ENCODE results near the gene SLC29A4. TPM values are rescaled to one million over a fixed set of nuclear protein-coding genes. Genes with fewer than 3 reads are reported as not detected.
"Not testable (repeated sequence)": the region's sequence is repeated elsewhere in the genome, so short reads cannot be mapped to it uniquely, and the experiment has no call there.

The SLC29A4 gene
- total RNA-seq, 5 donors from 2014 or later (not counting 1 experiment from before 2014, with no cell fraction given): 0.20 to 0.49 (median 0.32) TPM

DNA sequence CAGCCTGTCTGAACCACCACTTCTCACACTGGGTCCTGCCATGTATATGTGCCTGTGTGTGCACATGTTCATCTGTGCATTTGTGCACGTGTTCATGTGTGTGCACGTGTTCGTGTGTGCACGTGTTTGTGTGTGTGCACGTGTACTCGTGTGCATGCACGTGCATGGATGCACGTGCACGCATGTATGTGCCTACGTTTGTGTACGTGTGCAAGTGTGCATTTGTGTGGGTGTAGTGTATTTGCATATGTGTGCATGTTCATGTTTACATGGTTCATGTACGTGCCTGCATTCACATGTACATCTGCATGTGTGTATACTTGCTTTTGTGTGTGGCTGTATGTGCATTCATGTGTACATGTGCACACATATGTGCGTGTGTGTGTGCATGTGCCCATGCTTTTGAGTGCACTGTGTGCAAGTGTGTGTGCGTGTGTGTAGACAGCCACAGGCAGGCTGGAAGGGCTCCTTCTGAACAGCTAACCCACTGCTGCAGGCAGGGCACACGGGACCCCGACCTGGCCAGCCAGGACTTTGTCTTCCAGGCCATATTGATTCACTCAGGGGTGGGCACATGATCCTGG is 28.2 kb downstream of the SLC29A4 start:
- Mint-ChIP-seq H3K27ac (no peak overlapping the region), H3K36me3 (peaks cover 28% of the 10 kb centered on the region), H3K4me1 (no peaks in the 10 kb centered on the region), H3K27me3 (no peaks in the 10 kb centered on the region), H3K9me3 (no peaks in the 10 kb centered on the region), H3K4me3 (no peak overlapping the region)
- Histone ChIP-seq H3K9me3 (no peaks in the 10 kb centered on the region), H3K36me3 (ENCODE audit: control insufficient read depth in 2 of 2, extremely low read depth in 1 of 2, insufficient read depth in 1 of 2, low read length in 1 of 2) (peaks cover 8 to 45% of the 10 kb centered on the region in 2 donors), H3K4me3 (ENCODE audit: control insufficient read depth in 1 of 2, extremely low read depth in 1 of 2, low read length in 1 of 2) (no peak overlapping the region), H3K27me3 (replicated peaks in 1 of 2; ENCODE audit: control insufficient read depth in 2 of 2, extremely low read depth in 1 of 2, insufficient read depth in 2 of 2, low read length in 1 of 2) (no peaks in the 10 kb centered on the region), H3K27ac (ENCODE audit: low read length) (no peak overlapping the region), H3K4me1 (ENCODE audit: control insufficient read depth in 1 of 2, extremely low read depth in 1 of 2, insufficient read depth in 2 of 2, low read length in 2 of 2) (no peaks in the 10 kb centered on the region)
- 98% methylated on average over 12 of the region's 16 CpGs for WGBS (ENCODE audit: insufficient coverage)
- no peak for ATAC-seq (replicated peaks in 1 of 4)
- CTCF ChIA-PET: no interaction called here
- POLR2A ChIA-PET: no interaction called here
- no peak for DNase-seq

DNA sequence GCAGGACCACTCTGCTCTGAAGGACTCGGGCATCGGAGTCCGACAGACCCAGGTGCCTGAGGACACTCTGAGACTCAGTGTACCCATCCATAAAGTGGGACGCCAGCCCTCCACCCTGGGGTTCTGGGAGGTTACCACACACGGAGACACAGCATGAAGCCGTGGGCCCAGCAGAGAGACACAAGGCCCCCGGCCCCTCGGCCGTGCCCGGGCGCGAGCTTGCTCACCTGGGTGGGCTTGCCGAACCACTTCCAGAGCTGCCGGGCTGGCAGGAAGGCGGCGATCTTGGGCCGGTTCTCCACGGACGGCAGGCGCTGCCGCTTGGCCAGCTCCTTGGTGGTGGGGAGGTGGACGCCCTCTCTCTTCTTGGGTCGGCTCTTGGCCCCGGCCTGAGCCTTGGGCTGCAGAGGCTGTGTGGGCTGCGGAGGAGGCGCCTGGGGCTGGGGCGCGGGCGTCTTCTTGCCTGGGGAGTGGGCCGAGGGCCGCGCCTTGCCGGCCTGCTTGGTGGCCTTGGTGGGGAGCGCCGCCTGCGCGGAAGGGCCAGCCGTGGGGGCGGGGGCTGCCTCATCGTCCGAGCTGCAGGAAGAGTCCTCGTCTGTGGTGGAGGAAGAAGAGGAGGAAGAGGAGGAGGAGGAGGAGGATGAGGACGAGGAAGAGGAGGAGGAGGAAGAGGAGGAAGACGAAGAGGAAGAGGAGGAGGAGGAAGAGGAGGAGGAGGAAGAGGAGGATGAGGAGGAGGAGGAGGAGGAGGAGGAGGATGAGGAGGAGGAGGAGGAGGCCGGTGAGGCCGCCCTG is 29.7 kb downstream of the SLC29A4 start:
- 91% methylated on average over 17 of the region's 46 CpGs for WGBS (ENCODE audit: insufficient coverage)
- H3K27me3 ChIP-seq (replicated peaks in 1 of 2; ENCODE audit: control insufficient read depth in 2 of 2, extremely low read depth in 1 of 2, insufficient read depth in 2 of 2, low read length in 1 of 2); H3K9me3 Mint-ChIP-seq; ATAC-seq (replicated peaks in 1 of 4); H3K27me3 Mint-ChIP-seq; CTCF ChIA-PET; H3K27ac ChIP-seq (ENCODE audit: low read length); H3K27ac Mint-ChIP-seq; DNase-seq; H3K4me3 Mint-ChIP-seq; H3K9me3 ChIP-seq; H3K4me1 Mint-ChIP-seq; H3K4me1 ChIP-seq (ENCODE audit: control insufficient read depth in 1 of 2, extremely low read depth in 1 of 2, insufficient read depth in 2 of 2, low read length in 2 of 2); POLR2A ChIA-PET; H3K4me3 ChIP-seq (ENCODE audit: control insufficient read depth in 1 of 2, extremely low read depth in 1 of 2, low read length in 1 of 2): not testable (repeated sequence)
- peaks cover 6 to 48% of the 10 kb centered on the region in 2 donors for H3K36me3 ChIP-seq (ENCODE audit: control insufficient read depth in 2 of 2, extremely low read depth in 1 of 2, insufficient read depth in 1 of 2, low read length in 1 of 2)
- peaks cover 32% of the 10 kb centered on the region for H3K36me3 Mint-ChIP-seq

GRCh38 chr7:5313076-5313885 is 30.5 kb downstream of the SLC29A4 start:
- DNase-seq; H3K27me3 ChIP-seq (replicated peaks in 1 of 2; ENCODE audit: control insufficient read depth in 2 of 2, extremely low read depth in 1 of 2, insufficient read depth in 2 of 2, low read length in 1 of 2); POLR2A ChIA-PET; H3K9me3 ChIP-seq; H3K27ac ChIP-seq (ENCODE audit: low read length); H3K4me3 Mint-ChIP-seq; ATAC-seq (replicated peaks in 1 of 4); H3K9me3 Mint-ChIP-seq; H3K4me3 ChIP-seq (ENCODE audit: control insufficient read depth in 1 of 2, extremely low read depth in 1 of 2, low read length in 1 of 2); H3K4me1 Mint-ChIP-seq; CTCF ChIA-PET; H3K27ac Mint-ChIP-seq; H3K27me3 Mint-ChIP-seq; H3K4me1 ChIP-seq (ENCODE audit: control insufficient read depth in 1 of 2, extremely low read depth in 1 of 2, insufficient read depth in 2 of 2, low read length in 2 of 2): not testable (repeated sequence)
- peaks cover 0 to 42% of the 10 kb centered on the region in 2 donors for H3K36me3 ChIP-seq (ENCODE audit: control insufficient read depth in 2 of 2, extremely low read depth in 1 of 2, insufficient read depth in 1 of 2, low read length in 1 of 2)
- peaks cover 31% of the 10 kb centered on the region for H3K36me3 Mint-ChIP-seq
- WGBS (ENCODE audit: insufficient coverage): 94% methylated on average over 34 of the region's 48 CpGs

DNA sequence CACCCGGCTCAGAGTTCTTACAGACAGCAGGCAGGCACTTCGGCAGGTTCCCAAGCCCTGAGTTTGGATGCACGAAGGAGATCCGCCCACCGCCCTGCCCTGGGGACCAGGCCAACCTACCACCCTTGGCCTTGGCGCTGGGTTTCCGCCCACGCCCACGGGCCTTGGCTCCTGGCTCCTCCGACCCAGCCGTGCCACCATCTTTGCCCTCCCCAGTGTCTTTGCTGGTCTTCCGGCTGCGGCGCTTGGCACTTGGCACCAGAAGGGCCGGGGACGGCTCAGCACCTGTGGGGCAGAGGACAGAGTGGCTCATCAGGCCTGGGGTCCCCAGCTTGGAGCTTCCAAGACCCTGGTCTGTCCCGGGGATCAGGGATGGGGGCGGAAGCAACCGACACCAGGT is 32.1 kb downstream of the SLC29A4 start:
- Mint-ChIP-seq H3K4me1 (no peaks in the 10 kb centered on the region), H3K36me3 (peaks cover 44% of the 10 kb centered on the region), H3K27me3 (no peaks in the 10 kb centered on the region), H3K27ac (no peak overlapping the region), H3K4me3 (no peak overlapping the region), H3K9me3 (peaks cover 0 to 13% (median 4%) of the 10 kb centered on the region in 3 donors)
- Histone ChIP-seq H3K27ac (ENCODE audit: low read length) (no peak overlapping the region), H3K4me1 (ENCODE audit: control insufficient read depth in 1 of 2, extremely low read depth in 1 of 2, insufficient read depth in 2 of 2, low read length in 2 of 2) (no peaks in the 10 kb centered on the region), H3K27me3 (replicated peaks in 1 of 2; ENCODE audit: control insufficient read depth in 2 of 2, extremely low read depth in 1 of 2, insufficient read depth in 2 of 2, low read length in 1 of 2) (no peaks in the 10 kb centered on the region), H3K9me3 (no peaks in the 10 kb centered on the region), H3K4me3 (ENCODE audit: control insufficient read depth in 1 of 2, extremely low read depth in 1 of 2, low read length in 1 of 2) (no peak overlapping the region), H3K36me3 (ENCODE audit: control insufficient read depth in 2 of 2, extremely low read depth in 1 of 2, insufficient read depth in 1 of 2, low read length in 1 of 2) (peaks cover 7 to 47% of the 10 kb centered on the region in 2 donors)
- 98% methylated on average over 19 of the region's 19 CpGs for WGBS (ENCODE audit: insufficient coverage)
- DNase-seq: no peak
- POLR2A ChIA-PET: no interaction called here
- no peak for ATAC-seq (replicated peaks in 1 of 4)
- CTCF ChIA-PET: no interaction called here

- peaks cover 49% of the 10 kb centered on the region for H3K36me3 Mint-ChIP-seq
- H3K4me1 Mint-ChIP-seq: no peaks in the 10 kb centered on the region
- DNase-seq: no peak
- peaks cover 0 to 13% (median 4%) of the 10 kb centered on the region in 3 donors for H3K9me3 Mint-ChIP-seq
- Histone ChIP-seq H3K4me3 (ENCODE audit: control insufficient read depth in 1 of 2, extremely low read depth in 1 of 2, low read length in 1 of 2) (no peak overlapping the region), H3K4me1 (ENCODE audit: control insufficient read depth in 1 of 2, extremely low read depth in 1 of 2, insufficient read depth in 2 of 2, low read length in 2 of 2) (no peaks in the 10 kb centered on the region), H3K9me3 (no peaks in the 10 kb centered on the region), H3K27ac (ENCODE audit: low read length) (no peak overlapping the region), H3K27me3 (replicated peaks in 1 of 2; ENCODE audit: control insufficient read depth in 2 of 2, extremely low read depth in 1 of 2, insufficient read depth in 2 of 2, low read length in 1 of 2) (no peaks in the 10 kb centered on the region), H3K36me3 (ENCODE audit: control insufficient read depth in 2 of 2, extremely low read depth in 1 of 2, insufficient read depth in 1 of 2, low read length in 1 of 2) (peaks cover 7 to 53% of the 10 kb centered on the region in 2 donors)
- ChIA-PET POLR2A (no interaction called here), CTCF (no interaction called here)
- ATAC-seq (replicated peaks in 1 of 4): no peak
- H3K27ac Mint-ChIP-seq: no peak overlapping the region
- WGBS (ENCODE audit: insufficient coverage): 100% methylated on average over 3 of the region's 14 CpGs
- no peak overlapping the region for H3K4me3 Mint-ChIP-seq
- H3K27me3 Mint-ChIP-seq: no peaks in the 10 kb centered on the region
These were observed 33.0 kb downstream of the SLC29A4 start for GRCh38 chr7:5315761-5316160.

DNA sequence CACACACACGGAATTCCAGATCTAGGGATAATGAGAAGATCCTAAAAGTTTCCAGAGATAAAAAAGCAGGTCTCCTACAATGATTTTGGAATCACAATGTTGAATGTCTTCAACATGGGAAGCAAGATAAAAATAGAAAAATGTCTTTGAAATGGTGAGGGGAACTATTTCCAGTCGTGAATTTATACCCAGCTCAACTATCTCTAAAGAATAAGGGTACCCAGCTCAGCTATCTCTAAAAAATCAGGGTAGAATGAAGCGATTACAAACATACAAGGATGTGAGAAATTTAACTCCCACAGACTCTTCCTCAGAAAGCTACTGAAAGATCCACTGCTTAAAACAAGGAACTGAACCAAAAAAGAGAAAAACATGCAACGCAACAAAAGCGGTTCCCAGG is 35.9 kb downstream of the SLC29A4 start:
- H3K4me1 ChIP-seq (ENCODE audit: control insufficient read depth in 1 of 2, extremely low read depth in 1 of 2, insufficient read depth in 2 of 2, low read length in 2 of 2); H3K9me3 ChIP-seq; H3K4me3 ChIP-seq (ENCODE audit: control insufficient read depth in 1 of 2, extremely low read depth in 1 of 2, low read length in 1 of 2); H3K4me1 Mint-ChIP-seq; POLR2A ChIA-PET; DNase-seq; H3K27ac Mint-ChIP-seq; H3K27me3 Mint-ChIP-seq; H3K27ac ChIP-seq (ENCODE audit: low read length); H3K27me3 ChIP-seq (replicated peaks in 1 of 2; ENCODE audit: control insufficient read depth in 2 of 2, extremely low read depth in 1 of 2, insufficient read depth in 2 of 2, low read length in 1 of 2); ATAC-seq (replicated peaks in 1 of 4); H3K4me3 Mint-ChIP-seq: not testable (repeated sequence)
- WGBS (ENCODE audit: insufficient coverage): no CpG with 5 or more reads among the region's 5 CpGs
- CTCF ChIA-PET: interaction anchor here in 1 of 2 donors (0.6 kb wide), 1 partner anchor 46 kb away, joined by 8 read pairs; no protein-coding TSS in a partner anchor
- Mint-ChIP-seq H3K36me3 (peaks cover 59% of the 10 kb centered on the region), H3K9me3 (peaks cover 0 to 13% (median 4%) of the 10 kb centered on the region in 3 donors)
- H3K36me3 ChIP-seq (ENCODE audit: control insufficient read depth in 2 of 2, extremely low read depth in 1 of 2, insufficient read depth in 1 of 2, low read length in 1 of 2): peaks cover 11 to 52% of the 10 kb centered on the region in 2 donors
